HG03354 (cell line): ENCODE measurements around the gene SOWAHA.
"Not testable (repeated sequence)": the region's sequence is repeated elsewhere in the genome, so short reads cannot be mapped to it uniquely, and the experiment has no call there.

ENCODE experiments used
- ATAC-seq: cut with Tn5 transposase; IDR thresholded peaks from one replicate; pipeline ENCODE4 v1.9.1; 2021; ENCODE audit warnings: mild to moderate bottlenecking; ENCODE audit not compliant: unreplicated experiment, poor library complexity, severe bottlenecking

SOWAHA gene

DNA sequence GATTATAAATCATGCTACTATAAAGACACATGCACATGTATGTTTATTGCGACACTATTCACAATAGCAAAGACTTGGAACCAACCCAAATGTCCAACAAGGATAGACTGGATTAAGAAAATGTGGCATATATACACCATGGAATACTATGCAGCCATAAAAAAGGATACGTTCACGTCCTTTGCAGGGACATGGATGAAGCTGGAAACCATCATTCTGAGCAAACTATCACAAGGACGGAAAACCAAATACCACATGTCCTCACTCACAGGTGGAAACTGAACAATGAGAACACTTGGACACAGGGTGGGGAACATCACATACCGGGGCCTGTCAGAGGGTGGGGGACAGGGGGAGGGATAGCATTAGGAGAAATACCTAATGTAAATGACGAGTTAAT, 7.2 kb upstream of the SOWAHA start:
- ATAC-seq: not testable (repeated sequence)

GRCh38 chr5:132806804-132807162, 6.3 kb upstream of the SOWAHA start:
- not testable (repeated sequence) for ATAC-seq

- no peak for ATAC-seq
Measured at GRCh38 chr5:132807163-132807838, 5.8 kb upstream of the SOWAHA start.

DNA sequence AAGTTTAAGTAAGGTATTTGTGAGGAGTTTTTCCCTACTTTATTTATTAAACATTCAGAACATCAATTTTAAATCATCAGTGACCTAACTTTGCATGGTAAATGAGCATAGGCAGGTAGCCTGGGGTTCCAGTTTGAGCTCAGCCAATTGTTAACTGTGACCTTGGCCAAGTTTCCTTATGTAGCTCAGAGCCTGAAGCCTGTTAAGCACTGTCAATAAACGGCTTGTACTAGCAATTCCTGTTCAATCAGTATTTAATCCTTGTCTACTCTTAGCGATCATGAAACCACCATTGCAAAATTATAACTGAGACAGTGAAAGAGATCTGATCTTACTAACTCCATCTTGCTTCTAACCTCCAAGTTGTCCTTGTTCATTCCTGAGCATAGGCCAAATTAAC, 4.7 kb upstream of the SOWAHA start:
- ATAC-seq: no peak

GRCh38 chr5:132808866-132809265, 4.2 kb upstream of the SOWAHA start:
- ATAC-seq: no peak

- ATAC-seq: no peak
Measured at GRCh38 chr5:132810605-132811004, 2.5 kb upstream of the SOWAHA start.

- no peak for ATAC-seq
Measured at GRCh38 chr5:132812123-132812765, 858 bp upstream of the SOWAHA start.

DNA sequence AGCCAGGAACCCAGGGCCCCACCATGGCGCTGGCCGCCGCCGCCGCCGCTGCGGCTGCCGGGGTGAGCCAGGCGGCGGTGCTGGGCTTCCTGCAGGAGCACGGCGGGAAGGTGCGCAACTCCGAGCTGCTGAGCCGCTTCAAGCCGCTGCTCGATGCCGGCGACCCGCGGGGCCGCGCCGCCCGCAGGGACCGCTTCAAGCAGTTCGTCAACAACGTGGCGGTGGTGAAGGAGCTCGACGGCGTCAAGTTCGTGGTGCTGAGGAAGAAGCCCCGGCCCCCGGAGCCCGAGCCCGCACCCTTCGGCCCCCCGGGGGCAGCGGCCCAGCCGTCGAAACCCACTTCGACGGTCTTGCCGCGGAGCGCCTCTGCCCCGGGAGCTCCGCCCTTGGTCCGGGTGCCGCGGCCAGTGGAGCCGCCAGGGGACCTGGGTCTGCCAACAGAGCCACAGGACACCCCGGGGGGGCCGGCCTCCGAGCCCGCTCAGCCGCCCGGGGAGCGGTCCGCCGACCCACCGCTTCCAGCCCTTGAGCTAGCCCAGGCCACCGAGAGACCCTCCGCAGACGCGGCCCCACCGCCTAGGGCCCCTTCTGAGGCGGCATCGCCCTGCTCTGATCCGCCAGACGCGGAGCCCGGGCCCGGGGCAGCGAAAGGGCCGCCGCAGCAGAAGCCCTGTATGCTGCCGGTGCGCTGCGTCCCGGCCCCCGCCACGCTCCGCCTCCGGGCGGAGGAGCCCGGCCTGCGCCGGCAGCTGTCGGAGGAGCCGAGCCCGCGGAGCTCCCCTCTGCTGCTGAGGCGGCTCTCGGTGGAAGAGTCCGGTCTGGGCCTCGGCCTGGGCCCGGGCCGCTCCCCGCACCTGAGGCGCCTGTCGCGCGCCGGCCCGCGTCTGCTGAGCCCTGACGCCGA, 749 bp downstream of the SOWAHA start:
- ATAC-seq: no peak

DNA sequence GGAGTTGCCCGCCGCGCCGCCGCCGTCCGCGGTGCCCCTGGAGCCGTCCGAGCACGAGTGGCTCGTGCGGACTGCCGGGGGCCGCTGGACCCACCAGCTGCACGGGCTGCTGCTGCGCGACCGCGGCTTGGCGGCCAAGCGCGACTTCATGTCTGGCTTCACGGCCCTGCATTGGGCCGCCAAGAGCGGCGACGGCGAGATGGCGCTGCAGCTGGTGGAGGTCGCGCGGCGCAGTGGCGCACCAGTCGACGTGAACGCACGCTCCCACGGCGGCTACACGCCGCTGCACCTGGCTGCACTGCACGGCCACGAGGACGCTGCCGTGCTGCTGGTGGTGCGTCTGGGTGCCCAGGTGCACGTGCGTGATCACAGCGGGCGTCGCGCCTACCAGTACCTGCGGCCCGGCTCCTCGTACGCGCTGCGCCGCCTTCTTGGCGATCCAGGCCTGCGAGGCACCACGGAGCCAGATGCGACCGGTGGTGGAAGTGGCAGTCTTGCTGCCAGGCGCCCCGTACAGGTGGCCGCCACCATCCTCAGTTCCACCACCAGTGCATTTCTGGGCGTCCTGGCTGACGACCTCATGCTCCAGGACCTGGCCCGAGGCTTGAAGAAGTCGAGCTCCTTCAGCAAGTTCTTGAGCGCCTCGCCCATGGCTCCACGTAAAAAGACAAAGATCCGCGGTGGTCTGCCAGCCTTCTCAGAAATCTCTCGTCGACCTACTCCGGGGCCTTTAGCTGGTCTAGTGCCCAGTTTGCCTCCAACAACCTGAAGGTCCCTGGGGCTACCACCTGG, 1.6 kb downstream of the SOWAHA start:
- no peak for ATAC-seq

- ATAC-seq: no peak
Measured at GRCh38 chr5:132815454-132815853, 2.4 kb downstream of the SOWAHA start.

GRCh38 chr5:132816083-132816482, 3.0 kb downstream of the SOWAHA start:
- no peak for ATAC-seq

- no peak for ATAC-seq
Measured at GRCh38 chr5:132816554-132816953, 3.5 kb downstream of the SOWAHA start.

DNA sequence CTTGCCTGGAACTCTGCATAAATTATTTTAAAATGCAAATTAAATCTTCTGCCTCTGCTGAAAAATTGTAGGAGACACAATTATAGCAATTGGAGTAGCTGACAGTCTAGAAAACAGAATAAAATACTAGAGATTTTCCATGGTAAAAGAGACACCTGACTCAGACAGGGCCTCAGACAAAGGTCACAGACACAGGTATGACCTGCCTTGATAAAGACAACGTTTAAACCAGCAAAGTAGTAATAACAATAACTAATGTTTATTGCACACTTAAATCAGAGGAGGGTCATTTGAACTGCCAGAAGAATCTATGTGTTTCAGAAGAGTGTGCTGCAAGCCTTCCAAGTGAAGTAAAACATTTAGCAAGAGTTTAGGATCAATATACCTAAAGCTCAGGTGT, 3.9 kb downstream of the SOWAHA start:
- ATAC-seq: no peak

DNA sequence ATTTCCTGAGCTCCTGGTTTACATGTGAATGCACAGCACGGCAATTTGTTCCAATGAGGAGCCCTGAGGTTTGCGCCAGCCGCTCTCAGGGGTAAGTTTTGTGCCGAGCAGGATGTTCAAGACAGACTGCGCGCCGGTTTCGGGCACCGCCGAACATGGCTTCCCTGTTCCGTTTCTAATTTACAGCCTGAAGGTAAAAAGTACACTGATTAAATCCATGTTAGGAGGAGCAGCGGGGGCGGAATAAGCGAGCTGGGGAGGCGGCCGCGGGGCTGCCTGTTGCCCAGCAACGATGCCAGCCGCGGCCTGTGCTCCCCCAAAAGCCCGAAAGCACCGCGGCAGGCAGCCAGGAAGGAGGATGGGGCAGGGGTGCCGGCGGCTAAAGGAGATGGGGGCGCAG, 6.4 kb downstream of the SOWAHA start:
- no peak for ATAC-seq

DNA sequence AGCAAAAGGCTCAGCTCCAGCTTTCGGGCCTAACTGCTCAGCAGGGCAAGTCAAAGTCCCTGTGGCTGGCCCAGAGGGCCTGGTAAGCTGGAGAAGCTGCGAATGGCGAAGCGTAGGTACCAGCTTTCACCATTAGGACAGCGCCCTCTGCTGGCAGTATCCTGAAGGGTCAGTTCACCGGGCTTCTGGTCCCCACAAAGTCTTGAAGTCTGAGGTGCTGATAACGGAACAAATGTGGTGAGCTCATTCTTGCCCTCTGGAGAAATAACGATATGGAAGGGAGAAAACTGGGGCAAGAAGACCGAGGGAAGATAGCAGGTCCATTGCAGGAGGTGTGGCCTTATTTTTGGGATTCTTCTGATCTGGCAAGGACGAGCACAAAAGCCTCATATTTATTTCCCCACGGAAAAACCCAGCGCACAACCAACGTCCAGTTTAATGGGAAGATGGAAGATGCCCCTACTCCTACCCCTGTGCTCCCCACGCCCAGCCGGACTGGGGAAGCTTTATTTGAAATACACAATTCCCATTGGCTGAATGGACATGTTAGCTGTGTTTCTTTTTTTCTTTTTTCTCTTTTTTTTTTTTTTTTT, 7.2 kb downstream of the SOWAHA start:
- ATAC-seq: peak; percentile 86

- ATAC-seq: no peak
Measured at GRCh38 chr5:132821350-132821749, 8.2 kb downstream of the SOWAHA start.

GRCh38 chr5:132821791-132822190, 8.7 kb downstream of the SOWAHA start:
- ATAC-seq: no peak

DNA sequence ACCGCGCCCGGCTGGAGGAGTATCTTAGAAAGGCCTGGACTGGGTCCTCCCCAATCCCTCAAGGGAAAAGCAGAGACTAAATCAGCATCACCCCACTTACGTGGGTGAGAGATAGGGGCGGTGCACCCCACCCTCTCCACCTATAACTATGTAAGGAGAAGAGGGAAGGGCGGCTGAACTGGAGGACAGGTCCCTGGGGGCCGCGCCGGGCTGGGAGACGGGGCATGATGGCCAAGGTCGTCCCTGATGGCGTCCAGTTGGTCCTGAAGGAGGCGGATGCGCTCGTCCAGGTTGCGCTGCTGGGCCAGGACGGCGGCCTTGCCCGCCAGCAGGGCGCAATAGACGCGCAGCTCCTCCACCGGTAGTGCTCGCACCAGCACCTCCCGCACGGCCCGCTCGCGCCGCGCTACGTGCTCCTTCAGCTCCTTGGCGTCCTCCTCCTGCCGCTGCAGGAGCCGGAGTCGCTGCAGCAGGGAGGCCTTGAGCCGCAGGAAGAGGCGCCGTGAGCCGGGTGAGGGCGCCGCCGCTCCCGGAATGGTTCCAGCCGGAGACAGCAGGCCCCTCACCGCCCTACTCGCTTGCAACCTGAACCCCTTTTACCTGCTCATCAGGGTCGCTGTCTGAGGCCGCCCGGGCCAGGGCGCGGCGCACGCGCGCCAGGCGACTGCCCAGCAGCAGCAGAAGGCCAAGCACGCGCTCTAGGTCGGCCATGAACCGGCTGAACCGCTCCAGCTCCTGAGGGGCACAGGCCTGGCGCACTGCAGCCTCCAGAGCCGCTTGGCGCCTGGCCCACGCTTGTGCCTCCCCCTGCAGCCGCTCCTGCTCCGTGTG, 9.8 kb downstream of the SOWAHA start:
- ATAC-seq: no peak
